Measurements from ENCODE around the gene C20orf141.

The C20orf141 gene

GRCh38 chr20:2797136-2797983 is 17.4 kb upstream of the C20orf141 start:
- no peak for DNase-seq (ENCODE audit: low read depth, low spot score)
- Histone ChIP-seq H3K36me3 (ENCODE audit: insufficient read depth, low read length) (peaks cover 8% of the 10 kb centered on the region; the same call in 1 of the 2 replicates), H3K9ac (ENCODE audit: insufficient read length) (no peak overlapping the region), H3K27ac (no peak overlapping the region), H3K4me3 (no peak overlapping the region), H3K9me3 (ENCODE audit: low read depth, low read length) (no peaks in the 10 kb centered on the region)
- TF ChIP-seq FOXP2 (optimal IDR thresholded peaks at IDR 0.05; ENCODE audit: control extremely low read depth, extremely low read length, insufficient read depth) (no peak), POLR2AphosphoS5 (IDR thresholded peaks at IDR 0.05; ENCODE audit: borderline replicate concordance, low read depth, low read length) (no peak), EZH2 (IDR thresholded peaks at IDR 0.05) (no peak)

- Histone ChIP-seq H3K9me3 (ENCODE audit: low read depth, low read length) (no peaks in the 10 kb centered on the region), H3K27ac (no peak overlapping the region), H3K9ac (ENCODE audit: insufficient read length) (no peak overlapping the region), H3K36me3 (ENCODE audit: insufficient read depth, low read length) (peaks cover 8% of the 10 kb centered on the region; the same call in 1 of the 2 replicates), H3K4me3 (no peak overlapping the region)
- no peak for TF ChIP-seq FOXP2 (optimal IDR thresholded peaks at IDR 0.05; ENCODE audit: control extremely low read depth, extremely low read length, insufficient read depth)
- no peak for TF ChIP-seq POLR2AphosphoS5 (IDR thresholded peaks at IDR 0.05; ENCODE audit: borderline replicate concordance, low read depth, low read length)
- no peak for TF ChIP-seq EZH2 (IDR thresholded peaks at IDR 0.05)
- DNase-seq (ENCODE audit: low read depth, low spot score), result no peak
Measured at GRCh38 chr20:2798095-2798805, 16.5 kb upstream of the C20orf141 start.

GRCh38 chr20:2798814-2799213 is 16.0 kb upstream of the C20orf141 start:
- H3K9me3 ChIP-seq (ENCODE audit: low read depth, low read length), result no peaks in the 10 kb centered on the region
- H3K9ac ChIP-seq (ENCODE audit: insufficient read length), result no peak overlapping the region
- TF ChIP-seq POLR2AphosphoS5 (IDR thresholded peaks at IDR 0.05; ENCODE audit: borderline replicate concordance, low read depth, low read length) (no peak), FOXP2 (optimal IDR thresholded peaks at IDR 0.05; ENCODE audit: control extremely low read depth, extremely low read length, insufficient read depth) (no peak), EZH2 (IDR thresholded peaks at IDR 0.05) (no peak)
- DNase-seq (ENCODE audit: low read depth, low spot score), result no peak
- H3K27ac ChIP-seq, result no peak overlapping the region
- peaks cover 8% of the 10 kb centered on the region; the same call in 1 of the 2 replicates for H3K36me3 ChIP-seq (ENCODE audit: insufficient read depth, low read length)
- H3K4me3 ChIP-seq, result peak overlapping the region; percentile 84

DNA sequence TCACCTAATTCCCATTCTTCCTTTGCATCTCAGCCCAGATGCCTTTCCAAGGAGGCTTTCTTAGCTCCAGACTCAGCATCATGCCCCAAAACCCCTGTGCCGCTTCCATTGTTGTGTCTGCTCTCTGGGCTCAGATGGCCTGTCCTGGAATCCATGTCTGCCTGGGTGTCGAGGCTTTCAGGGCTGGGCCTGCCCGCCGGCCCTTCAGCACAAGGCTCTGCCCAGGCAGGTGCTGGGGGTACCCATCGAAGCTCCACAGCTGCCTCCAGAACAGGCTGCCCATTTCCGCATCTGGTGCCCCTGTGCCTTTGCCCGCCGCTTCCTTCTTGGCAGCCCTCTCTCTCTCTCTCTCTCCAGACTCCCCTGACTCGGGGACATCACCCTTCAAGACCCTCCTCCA is 15.5 kb upstream of the C20orf141 start:
- Histone ChIP-seq H3K36me3 (ENCODE audit: insufficient read depth, low read length) (peaks cover 8% of the 10 kb centered on the region; the same call in 1 of the 2 replicates), H3K9ac (ENCODE audit: insufficient read length) (peak overlapping the region; percentile 42), H3K27ac (no peak overlapping the region), H3K9me3 (ENCODE audit: low read depth, low read length) (no peaks in the 10 kb centered on the region), H3K4me3 (peak overlapping the region; percentile 84)
- DNase-seq (ENCODE audit: low read depth, low spot score), result no peak
- no peak for TF ChIP-seq POLR2AphosphoS5 (IDR thresholded peaks at IDR 0.05; ENCODE audit: borderline replicate concordance, low read depth, low read length)
- no peak for TF ChIP-seq EZH2 (IDR thresholded peaks at IDR 0.05)
- no peak for TF ChIP-seq FOXP2 (optimal IDR thresholded peaks at IDR 0.05; ENCODE audit: control extremely low read depth, extremely low read length, insufficient read depth)

- Histone ChIP-seq H3K4me3 (peak overlapping the region; percentile 84), H3K36me3 (ENCODE audit: insufficient read depth, low read length) (peaks cover 8% of the 10 kb centered on the region; the same call in 1 of the 2 replicates), H3K27ac (no peak overlapping the region), H3K9ac (ENCODE audit: insufficient read length) (peak overlapping the region; percentile 42), H3K9me3 (ENCODE audit: low read depth, low read length) (no peaks in the 10 kb centered on the region)
- no peak for DNase-seq (ENCODE audit: low read depth, low spot score)
- TF ChIP-seq FOXP2 (optimal IDR thresholded peaks at IDR 0.05; ENCODE audit: control extremely low read depth, extremely low read length, insufficient read depth) (no peak), EZH2 (IDR thresholded peaks at IDR 0.05) (no peak), POLR2AphosphoS5 (IDR thresholded peaks at IDR 0.05; ENCODE audit: borderline replicate concordance, low read depth, low read length) (no peak)
Measured at GRCh38 chr20:2799688-2800520, 14.9 kb upstream of the C20orf141 start.

- H3K4me3 ChIP-seq, result peak within 1 kb of the TSS; percentile 84
- no peak for TF ChIP-seq EZH2 (IDR thresholded peaks at IDR 0.05)
- TF ChIP-seq POLR2AphosphoS5 (IDR thresholded peaks at IDR 0.05; ENCODE audit: borderline replicate concordance, low read depth, low read length), result no peak
- TF ChIP-seq FOXP2 (optimal IDR thresholded peaks at IDR 0.05; ENCODE audit: control extremely low read depth, extremely low read length, insufficient read depth), result no peak
- peak within 1 kb of the TSS; percentile 42 for H3K9ac ChIP-seq (ENCODE audit: insufficient read length)
- peaks cover 8% of the 10 kb centered on the region; the same call in 1 of the 2 replicates for H3K36me3 ChIP-seq (ENCODE audit: insufficient read depth, low read length)
- DNase-seq (ENCODE audit: low read depth, low spot score), result no peak
- H3K27ac ChIP-seq, result no peak within 1 kb of the TSS
- H3K9me3 ChIP-seq (ENCODE audit: low read depth, low read length), result no peaks in the 10 kb centered on the region
Measured at GRCh38 chr20:2800521-2801285, 14.1 kb upstream of the C20orf141 start, which contains the start of gene CPXM1. CPXM1 (minus strand) TSS chr20:2800627; CDS start chr20:2800572, 55 bp downstream.

DNA sequence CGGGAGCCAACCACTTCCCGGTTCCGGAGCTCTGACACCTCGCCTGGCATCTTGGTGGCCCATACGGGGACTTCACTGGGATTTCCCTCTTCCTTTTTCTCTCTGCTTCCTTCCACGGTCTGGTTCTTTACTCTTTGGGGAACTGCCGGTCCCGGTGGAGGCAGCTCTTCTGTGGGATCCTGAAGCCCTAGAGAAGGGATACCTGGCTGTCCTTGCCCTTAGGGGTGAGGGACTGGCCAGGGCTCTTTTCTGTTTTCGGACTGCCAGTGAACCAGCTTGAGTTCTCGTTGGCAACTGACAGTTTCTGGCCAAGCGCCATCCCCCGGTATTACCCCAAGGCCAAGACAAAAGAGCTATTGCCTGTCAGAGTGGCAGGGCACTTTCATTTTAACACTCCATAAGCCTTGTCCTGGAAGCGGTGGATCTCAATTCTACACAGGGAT is 13.5 kb upstream of the C20orf141 start:
- DNase-seq (ENCODE audit: low read depth, low spot score), result no peak

More for the DNA sequence above, 13.5 kb upstream of the C20orf141 start:
- Histone ChIP-seq H3K9ac (ENCODE audit: insufficient read length) (no peak overlapping the region), H3K4me3 (no peak overlapping the region; the same call in 1 of the 2 replicates), H3K9me3 (ENCODE audit: low read depth, low read length) (no peaks in the 10 kb centered on the region), H3K27ac (no peak overlapping the region), H3K36me3 (ENCODE audit: insufficient read depth, low read length) (peaks cover 8% of the 10 kb centered on the region; the same call in 1 of the 2 replicates)
- TF ChIP-seq FOXP2 (optimal IDR thresholded peaks at IDR 0.05; ENCODE audit: control extremely low read depth, extremely low read length, insufficient read depth), result no peak
- TF ChIP-seq POLR2AphosphoS5 (IDR thresholded peaks at IDR 0.05; ENCODE audit: borderline replicate concordance, low read depth, low read length), result no peak
- TF ChIP-seq EZH2 (IDR thresholded peaks at IDR 0.05), result no peak

Measured in SK-N-MC (cell line).